CD1c-positive myeloid dendritic cell (primary cell): ENCODE results near the gene PLCE1.
"Not testable (repeated sequence)": the region's sequence is repeated elsewhere in the genome, so short reads cannot be mapped to it uniquely, and the experiment has no call there.

Experiments
- DNase-seq: peaks from one replicate; pipeline ENCODE4 v3.0.0-alpha.2; 2016; ENCODE audit errors: extremely low spot score

PLCE1 gene

DNA sequence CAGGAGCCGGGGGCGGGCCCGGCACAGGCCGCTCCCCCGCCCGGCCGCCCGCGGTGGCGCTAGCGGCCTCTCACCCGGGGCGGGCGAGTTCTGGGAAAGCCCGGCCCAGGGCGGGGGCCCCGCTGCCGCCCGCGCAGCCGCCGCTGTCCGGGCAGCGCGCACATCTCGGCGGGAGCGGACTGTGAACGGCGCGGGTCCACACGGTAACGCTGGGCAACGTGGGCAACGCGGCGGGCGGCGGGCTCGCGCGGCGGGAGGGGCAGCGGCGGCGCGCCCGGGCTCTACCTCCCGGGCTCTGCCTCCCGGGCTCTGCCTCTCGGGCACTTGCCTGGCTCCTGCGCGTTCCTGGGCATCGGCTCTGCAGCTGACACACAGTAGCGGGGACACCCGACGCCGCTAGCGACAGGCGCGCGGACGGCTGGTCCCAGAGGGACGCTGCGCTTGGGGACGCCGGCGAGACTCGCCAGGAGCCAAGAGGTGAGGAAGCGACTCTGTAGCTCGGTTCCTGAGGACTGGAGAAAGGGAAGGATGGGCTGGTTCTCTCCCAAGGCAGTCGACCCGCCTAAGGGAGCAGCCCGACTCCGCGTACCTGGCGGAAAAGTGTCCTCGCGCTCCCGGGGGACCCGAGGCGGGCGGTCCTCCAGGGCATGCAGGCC is at the start of gene PLCE1:
Gene PLCE1 (plus strand): TSS at position 150 of the 656 bp plus-strand sequence. CDS start 37,116 bp downstream, outside the sequence.
- DNase-seq, result no peak

DNA sequence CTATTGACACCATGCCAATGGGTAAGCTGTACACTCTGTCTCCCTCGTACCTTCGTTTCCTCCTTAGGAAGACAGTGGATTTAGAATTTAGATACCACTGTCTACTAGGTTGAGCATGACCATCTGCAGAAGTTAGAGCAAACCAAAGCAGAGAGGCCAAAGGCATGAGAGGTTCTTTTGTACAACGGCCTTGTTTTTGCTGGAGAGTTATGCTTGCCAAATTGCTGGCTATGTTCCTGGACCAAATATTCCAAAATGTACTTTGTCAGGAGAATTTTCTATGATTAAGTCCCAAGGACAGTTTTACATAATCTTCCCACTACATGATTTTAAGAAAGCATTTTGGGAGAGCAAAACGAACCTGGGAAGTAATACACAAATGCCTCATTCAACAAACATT is 47.9 kb upstream of the PLCE1 start:
- DNase-seq, result no peak

DNA sequence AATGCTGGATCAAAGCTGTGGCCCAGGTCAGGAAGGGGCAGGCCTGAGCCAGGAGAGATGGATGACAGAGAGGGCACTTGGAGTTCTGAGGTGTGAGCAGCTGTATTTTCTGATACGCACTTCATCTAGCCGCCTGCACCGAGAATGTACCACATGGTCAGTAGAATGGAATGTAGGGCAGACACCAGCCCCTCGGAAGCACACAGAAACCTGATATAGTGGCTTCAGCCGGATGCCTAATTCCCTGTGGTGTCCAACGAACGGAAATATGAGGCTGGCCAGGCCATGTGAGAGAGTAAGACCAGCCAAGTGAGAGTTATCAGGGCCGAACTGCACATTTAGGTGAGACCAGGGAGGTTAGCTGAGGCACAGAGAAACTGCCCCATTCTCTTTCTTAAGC is 46.7 kb upstream of the PLCE1 start:
- no peak for DNase-seq

DNA sequence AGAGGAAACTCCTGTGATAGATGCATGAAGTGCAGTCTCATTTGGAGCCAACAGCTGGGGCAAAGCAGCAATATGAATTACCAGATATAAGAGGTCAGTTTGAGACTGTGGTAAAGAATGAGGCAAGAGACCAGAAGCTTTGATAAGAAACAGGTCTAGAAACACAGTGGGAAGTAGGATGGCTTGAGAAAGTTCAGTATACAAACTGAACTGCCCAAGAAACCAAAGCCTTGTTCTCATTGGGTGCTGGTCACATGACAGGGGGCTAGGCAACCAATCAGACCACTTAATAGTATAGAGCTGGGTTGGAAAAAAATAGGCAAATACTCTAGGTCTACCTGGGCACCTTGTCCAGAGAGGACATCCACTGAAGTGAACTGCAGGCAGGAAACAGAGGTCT is 46.2 kb upstream of the PLCE1 start:
- DNase-seq, result no peak

DNA sequence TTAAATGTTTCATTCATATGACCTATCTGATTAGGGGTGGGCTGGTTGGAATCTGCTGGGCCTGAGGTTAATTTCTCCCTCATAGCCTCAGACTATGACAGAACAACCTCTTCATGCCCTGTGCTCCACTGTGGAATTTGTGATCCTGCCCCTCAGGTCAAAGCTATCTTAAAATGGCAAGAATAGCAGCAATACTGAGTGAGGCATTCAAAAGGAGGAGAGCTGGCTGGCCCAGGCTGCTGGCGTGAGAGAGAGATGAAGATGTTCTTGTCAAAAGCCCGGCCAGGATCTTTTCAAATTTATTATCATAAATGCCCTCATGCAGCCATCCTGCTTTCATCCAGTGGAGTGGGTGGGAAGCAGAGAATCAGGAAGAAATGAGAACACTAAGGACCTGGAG is 41.8 kb upstream of the PLCE1 start:
- no peak for DNase-seq

DNA sequence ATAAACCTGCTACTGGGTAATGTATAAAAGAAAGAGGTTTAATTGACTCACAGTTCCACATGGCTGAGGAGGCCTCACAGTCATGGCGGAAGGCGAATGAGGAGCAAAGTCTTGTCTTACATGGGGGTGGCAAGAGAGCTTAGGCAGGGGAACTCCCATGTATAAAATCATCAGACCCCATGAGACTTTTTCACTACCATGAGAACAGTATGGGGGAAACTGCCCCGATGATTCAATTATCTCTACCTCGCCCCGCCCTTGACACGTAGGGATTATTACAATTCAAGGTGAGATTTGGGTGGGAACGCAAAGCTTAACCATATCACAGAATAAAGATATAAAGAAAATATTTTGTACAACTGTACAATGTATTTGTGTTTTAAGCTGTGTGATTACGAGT is 39.4 kb upstream of the PLCE1 start:
- no peak for DNase-seq

DNA sequence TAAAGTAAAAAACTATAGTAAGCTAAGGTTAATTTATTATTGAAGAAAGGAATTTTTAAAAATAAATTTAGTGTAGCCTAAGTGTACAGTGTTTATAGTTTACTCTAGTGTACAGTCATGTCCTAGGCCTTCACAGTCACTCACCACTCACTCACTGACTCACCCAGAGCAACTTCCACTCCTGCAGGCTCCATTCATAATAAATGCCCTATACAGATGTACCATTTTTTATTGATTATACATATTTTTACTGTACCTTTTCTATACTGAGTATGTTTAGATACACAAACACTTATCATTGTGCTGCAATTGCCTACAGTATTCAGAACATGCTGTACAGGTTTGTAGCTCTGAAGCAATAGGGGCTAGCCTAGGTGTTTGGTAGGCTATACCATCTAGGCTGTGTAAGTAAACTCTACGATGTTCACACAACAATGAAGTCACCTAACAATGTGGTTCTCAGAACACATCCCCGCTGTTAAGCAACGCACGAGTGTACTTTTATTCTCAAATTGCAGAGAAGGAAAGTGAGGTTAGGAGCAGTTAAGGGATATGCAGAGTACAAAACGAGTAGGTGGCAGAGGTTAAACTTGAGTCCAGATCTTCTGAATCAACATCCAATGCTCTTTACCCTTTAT is 38.9 kb upstream of the PLCE1 start:
- DNase-seq, result no peak

DNA sequence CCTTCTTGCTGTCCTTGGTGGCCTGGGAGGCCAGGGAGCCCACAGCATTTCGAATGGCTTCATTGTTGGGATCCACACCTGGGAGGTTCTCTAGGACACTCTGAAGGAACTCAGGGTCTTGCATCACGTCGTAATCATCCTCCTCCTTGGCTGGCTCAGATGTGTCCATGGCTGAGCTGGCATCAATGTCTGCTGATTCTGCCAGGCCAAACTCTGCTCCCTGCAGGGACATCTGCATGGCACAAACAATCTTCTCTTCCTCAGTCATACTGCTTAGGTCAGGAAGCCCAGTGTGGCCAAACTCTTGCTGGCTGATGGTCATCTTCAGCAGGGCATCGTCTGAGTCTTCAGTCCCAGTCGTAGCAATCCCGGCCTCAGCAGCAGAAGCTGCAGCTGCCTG is 34.9 kb upstream of the PLCE1 start:
- DNase-seq, result no peak

DNA sequence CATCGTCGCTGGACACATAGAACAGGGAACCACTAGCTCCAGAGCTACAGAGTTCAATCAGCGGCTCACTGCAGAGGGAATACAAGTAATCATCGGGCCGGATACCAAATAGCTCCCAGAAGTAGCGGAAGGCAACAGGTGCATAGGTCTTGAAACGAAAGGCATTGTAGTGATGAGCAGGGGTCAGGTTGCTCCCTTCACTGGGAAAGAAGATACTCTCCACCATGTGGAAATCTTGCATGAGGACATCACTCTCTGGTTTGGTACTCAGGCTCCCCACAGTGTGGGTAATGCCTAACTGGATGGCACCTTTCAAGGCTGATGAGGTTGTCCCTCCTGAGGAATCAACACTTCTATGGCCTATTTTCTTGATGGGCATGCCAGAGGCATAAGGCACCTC is 32.7 kb upstream of the PLCE1 start:
- not testable (repeated sequence) for DNase-seq

DNA sequence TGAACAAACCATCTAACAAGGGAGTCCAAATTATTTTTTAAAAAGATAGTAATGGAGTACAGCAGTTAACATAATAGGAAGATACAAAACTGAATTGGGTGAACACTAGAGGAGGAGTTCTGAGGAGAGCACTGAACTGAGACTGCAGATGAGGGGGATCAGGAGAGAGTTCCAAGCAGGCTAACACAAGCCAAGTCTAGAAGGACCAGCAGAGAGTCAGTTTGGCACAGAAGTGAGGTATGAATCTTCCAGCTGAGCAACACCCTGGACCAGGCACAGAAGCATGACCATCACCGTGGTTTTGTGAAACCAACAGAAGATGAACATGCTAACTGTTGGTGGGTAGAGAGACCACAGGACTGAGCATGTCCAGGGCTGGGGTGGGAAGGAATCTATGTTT is 30.8 kb upstream of the PLCE1 start:
- DNase-seq, result no peak

DNA sequence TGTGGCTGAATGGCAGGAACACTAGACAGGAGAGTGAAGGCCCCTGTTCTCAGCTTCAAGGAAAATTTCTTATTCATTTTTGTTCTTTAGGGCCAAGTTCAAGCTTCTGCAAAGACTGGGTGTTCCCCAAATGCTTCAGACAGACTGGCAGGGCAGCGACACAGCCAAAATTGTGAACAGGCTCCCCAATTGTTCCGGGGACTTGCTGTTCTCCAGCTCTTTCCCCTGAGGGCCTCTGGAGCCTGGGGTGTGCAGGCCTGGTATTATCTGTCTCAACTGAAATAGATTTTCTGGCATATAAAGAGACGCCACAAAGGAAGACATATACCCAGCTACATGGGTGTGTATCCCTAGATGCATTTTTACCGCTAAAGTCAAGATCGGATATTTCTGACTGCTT is 30.3 kb upstream of the PLCE1 start:
- no peak for DNase-seq

DNA sequence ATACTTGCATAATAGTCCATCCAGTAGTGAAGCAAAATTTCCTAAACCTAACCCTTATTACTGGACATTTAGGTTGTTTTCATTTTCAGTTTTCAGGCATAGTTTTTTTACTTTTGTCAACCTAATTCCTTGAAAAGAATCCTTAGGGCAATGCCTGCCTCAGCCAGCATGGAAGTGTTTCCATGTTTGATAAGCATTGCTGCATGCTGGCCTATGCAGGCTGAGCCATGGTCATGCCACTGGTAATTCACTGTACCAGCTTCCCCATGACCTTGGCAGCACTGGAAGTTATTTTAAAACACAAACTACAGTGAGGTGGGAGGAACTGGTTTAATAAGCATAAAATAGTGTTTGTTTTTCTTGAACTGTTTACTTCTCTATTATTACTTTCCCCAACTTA is 27.8 kb upstream of the PLCE1 start:
- no peak for DNase-seq

DNA sequence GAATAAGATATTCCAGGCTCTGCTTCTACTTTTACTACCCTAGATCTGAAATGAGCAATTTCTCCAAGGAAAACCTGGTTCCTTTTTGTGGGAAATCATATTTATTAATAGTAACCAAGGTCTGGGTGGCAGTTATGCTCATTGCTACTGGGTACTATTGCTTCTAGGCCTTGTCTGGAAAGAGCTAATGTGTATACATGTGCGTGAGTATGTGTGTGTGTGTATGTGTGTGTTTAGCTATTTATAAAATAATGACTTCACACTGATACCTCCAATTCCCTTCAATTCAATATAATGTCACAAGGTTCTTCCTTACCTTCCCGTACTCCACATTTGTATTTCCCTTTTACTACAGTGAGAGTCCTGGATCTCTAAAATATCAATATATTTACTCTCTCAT is 26.0 kb upstream of the PLCE1 start:
- no peak for DNase-seq

DNA sequence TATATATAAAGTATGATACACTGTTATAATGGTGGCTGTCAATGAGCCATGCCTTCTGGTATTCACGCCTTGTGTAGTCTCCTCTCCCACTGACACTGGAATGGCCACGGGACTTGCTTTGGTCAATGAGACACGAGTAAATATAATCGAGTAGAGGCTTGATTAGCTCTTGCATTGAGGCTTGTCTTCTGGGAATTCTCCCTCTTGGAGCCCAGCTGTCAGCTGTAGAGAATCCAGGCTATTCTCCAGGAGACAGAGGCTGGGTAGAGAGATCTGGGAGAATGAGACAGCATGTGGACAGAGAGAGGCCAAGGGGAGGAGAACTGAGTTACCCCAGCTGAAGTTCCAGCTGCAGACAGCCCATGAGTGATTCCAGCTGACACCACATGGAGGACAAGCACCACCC is 25.2 kb upstream of the PLCE1 start:
- no peak for DNase-seq

DNA sequence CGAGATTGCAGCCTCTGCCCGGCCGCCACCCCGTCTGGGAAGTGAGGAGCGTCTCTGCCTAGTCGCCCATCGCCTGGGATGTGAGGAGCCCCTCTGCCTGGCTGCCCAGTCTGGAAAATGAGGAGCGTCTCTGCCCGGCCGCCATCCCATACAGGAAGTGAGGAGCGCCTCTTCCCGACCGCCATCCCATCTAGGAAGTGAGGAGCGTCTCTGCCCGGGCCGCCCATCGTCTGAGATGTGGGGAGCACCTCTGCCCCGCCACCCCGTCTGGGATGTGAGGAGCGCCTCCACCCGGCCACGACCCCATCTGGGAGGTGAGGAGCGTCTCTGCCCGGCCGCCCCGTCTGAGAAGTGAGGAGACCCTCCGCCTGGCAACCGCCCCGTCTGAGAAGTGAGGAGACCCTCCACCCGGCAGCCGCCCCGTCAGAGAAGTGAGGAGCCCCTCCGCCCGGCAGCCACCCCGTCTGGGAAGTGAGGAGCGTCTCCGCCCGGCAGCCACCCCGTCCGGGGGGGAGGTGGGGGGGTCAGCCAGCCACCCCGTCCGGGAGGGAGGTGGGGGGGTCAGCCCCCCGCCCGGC is 23.2 kb upstream of the PLCE1 start:
- DNase-seq, result not testable (repeated sequence)

DNA sequence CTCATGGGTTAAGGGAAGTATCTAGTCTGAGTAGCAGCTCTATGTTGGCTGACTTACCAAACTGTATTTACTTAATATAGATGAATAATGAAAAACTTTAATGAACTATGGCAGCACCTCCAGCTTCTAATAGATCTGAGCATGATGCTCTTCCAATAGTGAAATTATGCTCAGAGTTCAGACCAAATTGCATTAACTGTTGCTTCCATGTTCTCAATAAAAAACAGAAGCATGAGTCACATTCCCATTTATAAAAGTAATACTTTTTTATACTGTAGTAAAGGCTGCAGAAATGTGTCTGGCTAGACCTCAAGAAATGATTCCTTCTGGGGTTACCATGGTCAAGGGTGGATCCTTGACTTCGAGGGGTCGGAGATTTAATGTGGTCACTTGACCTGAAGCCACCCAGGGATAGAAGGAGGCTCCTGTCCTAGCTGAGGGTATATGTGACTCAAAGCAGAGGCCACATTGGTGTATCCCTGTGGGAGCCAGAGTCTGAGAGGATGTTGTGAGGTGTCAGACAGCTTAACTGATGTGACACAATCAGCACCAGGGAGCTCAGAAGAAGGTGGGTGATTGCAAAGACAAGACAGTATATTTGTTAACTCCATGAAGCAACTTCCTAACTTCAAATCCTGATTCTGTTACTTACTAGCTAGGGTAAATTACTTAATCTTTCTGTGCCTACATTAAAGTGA is 19.8 kb upstream of the PLCE1 start:
- DNase-seq, result no peak

DNA sequence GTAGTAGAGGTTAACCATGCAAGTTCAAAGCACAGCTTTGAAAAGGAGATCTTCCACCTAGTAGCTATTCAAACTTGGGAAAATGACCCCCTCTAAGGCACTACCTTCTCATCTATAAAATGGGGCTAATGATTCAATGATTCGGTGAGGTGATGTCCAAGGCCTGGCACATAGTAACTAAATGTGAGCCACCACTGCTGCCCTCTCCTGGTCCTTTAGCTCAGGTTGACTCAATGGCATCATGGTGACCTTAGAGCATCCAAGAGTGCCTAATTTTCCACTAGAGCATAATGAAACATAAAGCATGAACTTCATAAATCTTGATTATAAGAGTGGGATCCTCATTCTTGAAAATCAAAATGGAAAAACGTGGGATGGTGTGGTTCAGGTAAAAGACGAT is 16.3 kb upstream of the PLCE1 start:
- no peak for DNase-seq

DNA sequence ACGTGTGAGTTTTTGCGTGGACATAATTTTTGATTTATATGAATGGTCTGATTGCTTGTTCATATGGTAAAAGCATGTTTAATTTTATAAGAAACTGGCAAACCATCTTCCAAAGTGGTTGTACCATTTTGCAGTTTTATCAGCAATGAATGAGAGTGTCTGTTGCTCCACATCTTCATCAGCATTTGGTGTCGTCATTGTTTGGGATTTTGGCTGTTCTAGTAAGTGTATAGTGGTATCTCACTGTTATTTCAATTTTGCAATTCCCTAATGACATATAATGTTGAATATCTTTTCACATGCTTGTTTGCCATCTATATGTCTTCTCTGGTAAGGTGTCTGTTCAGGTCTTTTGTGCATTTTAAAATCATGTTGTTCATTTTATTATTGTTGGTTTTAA is 13.2 kb upstream of the PLCE1 start:
- no peak for DNase-seq

DNA sequence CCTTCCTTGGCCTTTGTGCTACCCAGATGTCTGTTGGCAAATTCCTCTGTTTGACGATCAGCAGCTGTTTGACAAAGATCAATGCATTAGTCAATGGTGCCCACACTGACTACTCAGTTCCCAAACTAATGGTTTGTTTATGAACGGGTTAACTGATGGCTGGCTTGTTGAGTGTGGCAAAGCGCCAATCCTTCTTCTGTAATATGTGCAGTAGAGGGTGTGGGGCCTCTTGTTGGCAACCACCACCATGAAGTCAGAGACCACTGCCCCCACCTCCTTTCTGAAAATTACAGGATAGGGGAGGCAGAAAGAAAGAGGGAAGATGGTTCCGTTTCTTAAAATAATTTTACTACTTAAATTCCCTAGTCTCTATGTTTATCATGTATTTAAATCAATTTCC is 2.6 kb upstream of the PLCE1 start:
- DNase-seq, result no peak

DNA sequence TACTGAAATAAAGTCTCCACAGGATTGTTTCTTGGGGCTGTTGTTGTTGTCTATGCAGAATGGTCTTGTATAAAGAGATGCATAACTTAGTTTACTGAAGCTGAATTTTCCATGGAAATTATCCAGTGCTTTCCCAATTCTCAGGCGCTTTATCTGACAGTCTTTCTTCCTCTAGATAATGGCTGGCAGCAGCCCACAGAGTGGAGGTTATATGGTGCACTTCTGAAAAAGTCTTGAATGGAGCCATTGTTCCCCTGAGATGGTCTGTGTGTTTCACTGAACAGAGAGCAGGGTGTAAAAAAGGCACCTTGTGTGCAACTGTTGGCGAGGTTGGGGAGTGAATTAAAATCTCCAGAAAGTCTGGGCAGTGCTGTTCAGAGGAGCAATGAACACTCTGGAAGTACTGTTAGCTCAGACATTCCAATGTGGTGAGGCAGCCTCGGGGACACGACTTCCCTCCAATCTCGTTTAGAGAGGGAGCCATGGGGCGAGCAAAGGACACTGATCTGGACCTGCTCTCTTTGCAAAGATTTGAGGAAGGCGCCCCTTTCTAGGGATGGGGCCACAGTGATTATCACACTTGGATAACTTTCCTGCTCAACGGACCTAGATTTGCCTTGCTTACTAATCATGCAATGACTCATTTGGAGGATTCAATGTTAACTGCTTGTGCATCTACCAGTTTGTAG is 2.0 kb upstream of the PLCE1 start:
- DNase-seq, result no peak

DNA sequence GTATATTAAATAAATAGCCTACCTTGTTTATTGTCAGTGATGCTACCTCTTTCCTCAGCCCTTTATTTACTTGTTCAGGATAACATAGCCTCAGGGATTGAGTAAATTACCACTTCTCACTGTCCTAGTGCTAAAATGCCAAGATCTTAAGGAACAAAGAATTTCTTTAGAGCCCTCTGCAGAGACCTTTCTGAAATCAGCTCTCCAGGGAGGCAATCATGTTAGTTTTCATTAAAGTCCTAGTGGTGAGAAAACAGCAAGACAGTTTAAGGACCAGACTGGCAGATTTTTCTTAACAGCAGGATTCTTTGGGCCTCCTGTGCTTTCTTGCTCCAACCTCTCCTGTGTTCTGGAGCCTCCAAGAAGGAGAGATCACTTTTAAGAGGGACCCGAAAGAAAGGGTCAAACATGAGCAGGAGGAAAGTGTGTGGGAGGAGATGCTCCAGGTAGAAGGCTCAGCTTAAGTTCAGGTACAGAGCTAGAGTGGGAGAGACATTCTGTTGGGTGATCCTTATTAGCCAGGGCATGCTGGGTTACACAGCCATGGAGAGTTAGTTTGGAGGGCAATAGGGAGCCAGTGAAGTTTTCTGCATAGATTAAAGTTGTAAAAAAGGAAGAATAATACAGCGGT is 1.2 kb upstream of the PLCE1 start:
- no peak for DNase-seq

DNA sequence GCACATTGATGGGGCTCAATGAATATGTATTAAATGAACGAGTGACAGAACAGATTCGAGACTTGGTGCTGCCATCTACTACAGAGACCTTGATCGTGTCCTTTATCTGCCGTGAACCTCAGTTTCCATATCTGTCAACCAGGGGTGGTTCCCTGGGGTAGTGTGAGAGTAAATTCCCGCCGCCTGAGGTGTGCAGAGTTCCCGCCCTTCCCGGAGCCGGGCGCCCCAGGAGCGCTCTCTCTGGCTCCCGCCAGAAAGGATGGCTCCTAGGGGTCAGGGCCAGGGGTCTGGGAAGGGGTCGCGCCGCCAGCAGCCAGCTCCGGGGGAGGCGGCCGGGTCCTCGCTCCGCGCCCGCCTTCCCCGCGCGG is 333 bp upstream of the PLCE1 start:
- no peak for DNase-seq
